ENCODE data around the gene AOPEP.

AOPEP gene, protein sequence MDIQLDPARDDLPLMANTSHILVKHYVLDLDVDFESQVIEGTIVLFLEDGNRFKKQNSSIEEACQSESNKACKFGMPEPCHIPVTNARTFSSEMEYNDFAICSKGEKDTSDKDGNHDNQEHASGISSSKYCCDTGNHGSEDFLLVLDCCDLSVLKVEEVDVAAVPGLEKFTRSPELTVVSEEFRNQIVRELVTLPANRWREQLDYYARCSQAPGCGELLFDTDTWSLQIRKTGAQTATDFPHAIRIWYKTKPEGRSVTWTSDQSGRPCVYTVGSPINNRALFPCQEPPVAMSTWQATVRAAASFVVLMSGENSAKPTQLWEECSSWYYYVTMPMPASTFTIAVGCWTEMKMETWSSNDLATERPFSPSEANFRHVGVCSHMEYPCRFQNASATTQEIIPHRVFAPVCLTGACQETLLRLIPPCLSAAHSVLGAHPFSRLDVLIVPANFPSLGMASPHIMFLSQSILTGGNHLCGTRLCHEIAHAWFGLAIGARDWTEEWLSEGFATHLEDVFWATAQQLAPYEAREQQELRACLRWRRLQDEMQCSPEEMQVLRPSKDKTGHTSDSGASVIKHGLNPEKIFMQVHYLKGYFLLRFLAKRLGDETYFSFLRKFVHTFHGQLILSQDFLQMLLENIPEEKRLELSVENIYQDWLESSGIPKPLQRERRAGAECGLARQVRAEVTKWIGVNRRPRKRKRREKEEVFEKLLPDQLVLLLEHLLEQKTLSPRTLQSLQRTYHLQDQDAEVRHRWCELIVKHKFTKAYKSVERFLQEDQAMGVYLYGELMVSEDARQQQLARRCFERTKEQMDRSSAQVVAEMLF

GRCh38 chr9:94726495-94727191 is at the start of gene AOPEP:
Gene AOPEP, plus strand, starts transcription at chr9:94726699. Its CDS starts 33,085 bp downstream, at chr9:94759784.
- peak; percentile 79 for DNase-seq (ENCODE audit: low read depth, low spot score)

DNA sequence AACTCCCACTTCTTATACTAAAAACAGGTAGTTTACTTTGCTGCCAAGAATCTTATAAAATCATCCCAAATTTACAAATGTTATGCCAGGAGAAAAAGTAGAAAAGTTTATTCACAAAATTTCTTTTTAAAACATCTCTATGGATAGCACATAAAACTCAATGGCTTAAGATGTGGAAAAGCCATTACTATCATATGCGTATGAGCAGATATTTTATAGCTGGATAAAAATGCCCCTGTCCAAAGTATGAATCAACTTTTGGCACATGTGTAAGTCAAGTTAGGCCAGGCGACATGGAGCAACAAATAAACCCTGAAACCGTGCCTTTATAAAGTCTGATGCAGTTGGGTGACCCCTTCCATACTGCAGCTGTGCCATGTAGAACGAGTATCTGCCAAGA is 48.6 kb upstream of the AOPEP start:
- DNase-seq (ENCODE audit: low read depth, low spot score): no peak

- no peak for DNase-seq (ENCODE audit: low read depth, low spot score)
Observed at GRCh38 chr9:94679587-94679986, 46.9 kb upstream of the AOPEP start.

- no peak for DNase-seq (ENCODE audit: low read depth, low spot score)
Observed at GRCh38 chr9:94680020-94680419, 46.5 kb upstream of the AOPEP start.

DNA sequence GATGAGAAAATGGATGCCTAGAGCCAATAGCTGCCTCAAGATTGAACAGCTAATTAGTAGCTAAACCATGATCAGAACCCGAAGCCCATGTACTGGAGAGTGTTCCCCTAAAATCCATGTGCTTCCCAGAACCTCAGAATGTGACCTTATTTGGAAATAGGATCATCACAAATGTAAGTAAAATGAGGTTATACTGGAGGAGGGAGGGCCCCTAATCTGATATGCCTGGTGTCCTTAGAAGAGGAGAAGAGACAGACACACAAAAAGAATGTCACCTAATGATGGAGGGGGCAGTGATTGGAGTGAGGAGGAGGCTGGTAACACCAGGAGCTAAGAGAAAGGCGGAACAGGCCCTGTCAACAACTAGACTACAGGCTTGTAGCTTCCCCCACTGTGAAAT is 45.9 kb upstream of the AOPEP start:
- no peak for DNase-seq (ENCODE audit: low read depth, low spot score)

- DNase-seq (ENCODE audit: low read depth, low spot score): peak; percentile 54
Observed at GRCh38 chr9:94681508-94681907, 45.0 kb upstream of the AOPEP start.

GRCh38 chr9:94685359-94685758 is 41.1 kb upstream of the AOPEP start:
- no peak for DNase-seq (ENCODE audit: low read depth, low spot score)

DNA sequence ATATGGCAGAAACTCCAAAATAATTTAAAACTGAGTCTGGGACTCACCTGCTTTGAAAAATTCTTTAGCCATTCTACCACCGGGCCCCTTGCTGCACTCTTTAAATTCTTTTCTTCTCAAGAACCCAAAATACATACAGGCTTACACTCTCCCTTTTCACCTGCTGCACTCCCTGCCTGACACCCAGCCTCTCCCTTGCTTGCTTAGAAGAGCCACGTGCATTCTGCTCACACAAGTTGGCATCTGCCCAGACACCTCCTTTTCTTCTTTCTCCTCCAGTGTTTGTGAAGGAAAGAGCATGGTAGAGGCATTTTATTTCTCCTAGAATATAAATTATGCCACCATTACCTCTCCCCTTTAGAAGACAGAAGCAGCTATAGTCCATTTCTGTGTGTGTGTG is 39.0 kb upstream of the AOPEP start:
- no peak for DNase-seq (ENCODE audit: low read depth, low spot score)

DNA sequence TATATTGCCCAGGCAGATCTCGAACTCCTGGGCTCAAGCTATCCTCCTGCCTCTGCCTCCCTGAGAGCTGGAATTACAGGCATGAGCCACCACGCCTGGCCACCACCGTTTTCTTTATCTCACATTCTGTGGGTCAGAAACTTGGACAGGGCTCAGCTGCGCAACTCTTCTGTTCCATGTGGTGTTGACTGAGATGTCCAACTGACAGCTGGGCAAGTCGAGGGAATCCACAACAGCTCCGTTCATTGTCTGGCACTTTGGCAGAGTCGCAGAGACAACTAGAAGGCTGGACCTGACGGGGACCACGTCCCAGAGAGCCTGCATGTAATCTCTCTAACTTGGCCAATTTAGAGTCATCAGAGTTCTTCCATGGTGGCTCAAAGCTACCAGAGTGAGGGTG is 36.2 kb upstream of the AOPEP start:
- DNase-seq (ENCODE audit: low read depth, low spot score): no peak

DNA sequence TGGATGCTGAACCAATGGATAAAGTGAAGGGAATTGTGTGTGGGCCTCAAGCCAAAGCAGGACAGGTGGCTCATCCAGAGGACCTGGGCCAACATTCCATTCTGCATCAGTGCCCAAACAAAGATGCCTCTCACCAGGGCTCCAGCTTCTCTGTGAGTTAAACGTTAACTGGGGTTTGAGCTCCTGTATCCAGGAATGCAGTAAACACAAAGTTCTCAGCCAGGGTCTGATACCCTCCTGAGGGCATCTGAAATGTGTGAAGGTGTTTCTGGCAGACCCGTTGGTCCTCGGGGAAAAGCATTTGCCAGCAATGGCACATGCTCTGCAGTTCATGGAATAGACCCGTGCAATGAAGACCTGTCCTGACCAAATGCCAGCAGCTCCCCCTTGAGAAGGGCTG is 33.9 kb upstream of the AOPEP start:
- DNase-seq (ENCODE audit: low read depth, low spot score): no peak

DNA sequence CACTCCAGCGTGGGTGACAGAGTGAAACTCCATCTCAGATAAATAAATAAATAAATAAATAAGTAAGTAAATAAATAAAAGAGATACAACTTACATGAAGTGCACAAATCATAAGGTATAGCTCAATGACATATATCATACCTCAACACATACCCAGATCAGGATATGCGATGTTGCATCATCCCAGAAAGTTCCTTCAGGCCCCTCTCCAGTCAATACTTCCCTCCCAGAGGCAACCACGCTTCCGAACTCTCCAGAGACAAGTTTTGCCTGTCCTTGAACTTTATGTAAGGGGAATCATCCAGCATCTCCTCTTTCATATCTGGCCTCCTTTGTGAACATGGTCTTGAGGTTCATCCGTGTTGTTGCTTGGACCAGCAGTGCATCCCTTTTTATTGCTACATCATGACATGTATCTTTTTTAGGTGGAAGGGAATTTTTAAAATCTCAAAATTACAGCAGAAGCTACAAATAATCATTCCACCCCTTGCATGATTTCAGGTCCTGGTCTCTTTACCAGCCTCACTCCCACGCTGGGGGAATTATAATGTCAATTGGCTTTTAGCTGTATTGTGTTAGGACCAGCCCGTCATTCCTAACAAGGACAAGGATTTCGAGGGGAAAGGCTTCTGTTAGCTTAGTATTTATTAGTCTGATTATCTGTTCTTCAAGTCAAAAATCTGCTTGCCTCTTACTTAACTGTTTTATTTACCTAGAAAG is 32.9 kb upstream of the AOPEP start:
- DNase-seq (ENCODE audit: low read depth, low spot score): no peak

DNA sequence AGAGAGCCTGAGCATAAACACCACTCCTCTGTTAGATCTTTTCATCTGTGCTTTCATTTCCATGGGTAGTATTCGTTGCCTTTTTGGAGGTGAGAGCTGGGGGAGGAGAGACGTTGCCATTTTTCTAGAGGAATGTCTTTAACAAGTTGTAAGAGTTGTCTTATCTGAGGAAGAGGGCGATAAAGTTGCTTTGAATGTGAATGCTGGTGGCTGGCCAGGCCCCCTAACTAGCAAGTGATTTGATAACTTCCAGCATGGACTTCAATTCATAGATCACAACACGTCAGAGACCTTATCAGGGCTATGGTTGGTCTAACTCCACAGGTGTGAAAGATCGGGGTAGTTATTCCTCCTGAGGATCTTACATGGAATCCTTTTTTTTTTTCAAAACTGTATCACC is 30.0 kb upstream of the AOPEP start:
- DNase-seq (ENCODE audit: low read depth, low spot score): no peak

DNA sequence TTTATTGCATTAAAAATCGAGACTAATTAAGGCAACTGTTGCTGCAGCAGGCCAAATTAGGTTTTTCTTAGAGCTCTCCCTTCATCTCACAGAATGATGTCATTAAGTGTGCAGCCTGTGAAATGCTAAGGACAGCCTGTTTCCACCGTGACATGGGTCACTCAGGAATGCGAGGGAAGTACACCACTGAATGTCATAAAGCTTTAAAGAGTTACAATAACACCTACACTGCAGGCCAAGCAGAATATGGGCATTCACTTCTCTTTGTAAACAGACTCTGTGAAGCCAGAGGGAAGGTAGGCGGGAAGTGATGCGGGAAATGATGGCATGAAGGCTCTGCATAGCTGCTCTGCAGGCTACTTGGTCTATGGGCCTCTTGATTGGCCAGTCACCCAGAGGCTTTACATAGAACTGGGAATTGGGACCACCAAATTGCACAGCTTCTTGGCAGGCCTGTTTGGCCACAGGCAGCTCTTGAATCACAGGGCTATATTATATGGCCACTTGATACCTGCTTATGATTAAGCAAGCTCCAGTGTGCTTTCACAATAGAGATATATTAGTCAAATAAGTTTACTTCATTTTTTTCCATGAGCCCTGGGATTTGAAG is 28.4 kb upstream of the AOPEP start:
- no peak for DNase-seq (ENCODE audit: low read depth, low spot score)

DNA sequence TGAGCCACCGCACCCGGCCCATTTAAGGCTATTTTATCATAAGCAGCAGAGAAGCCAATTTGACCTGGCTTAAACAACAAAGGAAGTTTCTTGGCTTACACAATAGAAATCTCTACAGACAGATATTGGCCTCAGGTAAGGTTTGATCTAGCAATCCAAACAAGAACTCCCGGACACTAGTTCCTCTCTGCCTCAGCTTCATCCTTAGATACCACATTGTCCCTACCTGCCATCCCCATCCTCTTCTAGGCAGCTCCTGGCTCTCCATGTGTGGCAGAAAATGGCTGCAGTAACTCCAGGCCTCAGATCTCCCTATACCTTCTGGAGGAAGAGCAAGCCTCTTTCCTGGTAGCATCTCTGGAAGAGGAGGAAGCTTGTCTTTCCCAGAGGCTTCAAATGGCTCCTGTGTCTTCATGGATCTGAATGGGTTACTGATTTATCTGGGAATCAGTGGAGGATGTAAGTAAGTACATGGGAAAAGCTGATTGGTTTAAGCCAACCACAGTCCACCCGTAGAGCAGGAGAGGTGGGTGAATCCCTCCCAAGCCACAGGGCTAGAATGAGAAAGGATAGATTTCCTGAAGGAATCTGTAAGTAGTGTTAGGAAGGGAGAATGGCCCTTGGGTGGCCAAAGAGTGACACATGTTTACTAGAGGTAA is 26.7 kb upstream of the AOPEP start:
- DNase-seq (ENCODE audit: low read depth, low spot score): no peak

DNA sequence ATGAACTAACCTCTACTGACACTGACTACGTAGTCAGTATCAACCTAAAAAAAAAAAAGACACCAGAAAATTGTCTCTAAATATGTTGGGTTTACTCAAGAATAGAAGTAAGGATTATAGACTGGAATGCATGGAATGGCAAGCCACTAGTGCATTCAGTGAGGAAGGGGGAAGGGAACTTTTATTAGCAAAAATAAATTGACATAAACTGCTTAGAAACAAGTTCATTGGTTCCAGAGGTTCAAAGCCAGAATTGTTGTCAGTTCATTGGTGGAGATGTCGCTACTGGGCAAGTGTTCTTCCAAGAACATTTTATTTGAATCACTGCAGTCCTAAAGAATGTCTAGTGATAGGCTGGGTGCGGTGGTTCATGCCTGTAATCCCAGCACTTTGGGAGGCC is 26.1 kb upstream of the AOPEP start:
- no peak for DNase-seq (ENCODE audit: low read depth, low spot score)

- no peak for DNase-seq (ENCODE audit: low read depth, low spot score)
Observed at GRCh38 chr9:94703488-94704140, 22.9 kb upstream of the AOPEP start.

- no peak for DNase-seq (ENCODE audit: low read depth, low spot score)
Observed at GRCh38 chr9:94705162-94705702, 21.3 kb upstream of the AOPEP start.

- DNase-seq (ENCODE audit: low read depth, low spot score): no peak
Observed at GRCh38 chr9:94706922-94707321, 19.6 kb upstream of the AOPEP start.

- DNase-seq (ENCODE audit: low read depth, low spot score): no peak
Observed at GRCh38 chr9:94713436-94714215, 12.9 kb upstream of the AOPEP start.

All from smooth muscle cell of the brain vasculature (primary cell).